GM12801 (cell line): Measurements from ENCODE around the gene CENPC.

Experiments used
- TF ChIP-seq, protein P1 (sequence below): IDR thresholded peaks from one replicate; pipeline ENCODE4 v1.5.1; 2011; ENCODE audit warnings: control low read depth; ENCODE audit not compliant: insufficient read length; ENCODE audit errors: extremely low read depth

Gene CENPC, protein sequence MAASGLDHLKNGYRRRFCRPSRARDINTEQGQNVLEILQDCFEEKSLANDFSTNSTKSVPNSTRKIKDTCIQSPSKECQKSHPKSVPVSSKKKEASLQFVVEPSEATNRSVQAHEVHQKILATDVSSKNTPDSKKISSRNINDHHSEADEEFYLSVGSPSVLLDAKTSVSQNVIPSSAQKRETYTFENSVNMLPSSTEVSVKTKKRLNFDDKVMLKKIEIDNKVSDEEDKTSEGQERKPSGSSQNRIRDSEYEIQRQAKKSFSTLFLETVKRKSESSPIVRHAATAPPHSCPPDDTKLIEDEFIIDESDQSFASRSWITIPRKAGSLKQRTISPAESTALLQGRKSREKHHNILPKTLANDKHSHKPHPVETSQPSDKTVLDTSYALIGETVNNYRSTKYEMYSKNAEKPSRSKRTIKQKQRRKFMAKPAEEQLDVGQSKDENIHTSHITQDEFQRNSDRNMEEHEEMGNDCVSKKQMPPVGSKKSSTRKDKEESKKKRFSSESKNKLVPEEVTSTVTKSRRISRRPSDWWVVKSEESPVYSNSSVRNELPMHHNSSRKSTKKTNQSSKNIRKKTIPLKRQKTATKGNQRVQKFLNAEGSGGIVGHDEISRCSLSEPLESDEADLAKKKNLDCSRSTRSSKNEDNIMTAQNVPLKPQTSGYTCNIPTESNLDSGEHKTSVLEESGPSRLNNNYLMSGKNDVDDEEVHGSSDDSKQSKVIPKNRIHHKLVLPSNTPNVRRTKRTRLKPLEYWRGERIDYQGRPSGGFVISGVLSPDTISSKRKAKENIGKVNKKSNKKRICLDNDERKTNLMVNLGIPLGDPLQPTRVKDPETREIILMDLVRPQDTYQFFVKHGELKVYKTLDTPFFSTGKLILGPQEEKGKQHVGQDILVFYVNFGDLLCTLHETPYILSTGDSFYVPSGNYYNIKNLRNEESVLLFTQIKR

DNA sequence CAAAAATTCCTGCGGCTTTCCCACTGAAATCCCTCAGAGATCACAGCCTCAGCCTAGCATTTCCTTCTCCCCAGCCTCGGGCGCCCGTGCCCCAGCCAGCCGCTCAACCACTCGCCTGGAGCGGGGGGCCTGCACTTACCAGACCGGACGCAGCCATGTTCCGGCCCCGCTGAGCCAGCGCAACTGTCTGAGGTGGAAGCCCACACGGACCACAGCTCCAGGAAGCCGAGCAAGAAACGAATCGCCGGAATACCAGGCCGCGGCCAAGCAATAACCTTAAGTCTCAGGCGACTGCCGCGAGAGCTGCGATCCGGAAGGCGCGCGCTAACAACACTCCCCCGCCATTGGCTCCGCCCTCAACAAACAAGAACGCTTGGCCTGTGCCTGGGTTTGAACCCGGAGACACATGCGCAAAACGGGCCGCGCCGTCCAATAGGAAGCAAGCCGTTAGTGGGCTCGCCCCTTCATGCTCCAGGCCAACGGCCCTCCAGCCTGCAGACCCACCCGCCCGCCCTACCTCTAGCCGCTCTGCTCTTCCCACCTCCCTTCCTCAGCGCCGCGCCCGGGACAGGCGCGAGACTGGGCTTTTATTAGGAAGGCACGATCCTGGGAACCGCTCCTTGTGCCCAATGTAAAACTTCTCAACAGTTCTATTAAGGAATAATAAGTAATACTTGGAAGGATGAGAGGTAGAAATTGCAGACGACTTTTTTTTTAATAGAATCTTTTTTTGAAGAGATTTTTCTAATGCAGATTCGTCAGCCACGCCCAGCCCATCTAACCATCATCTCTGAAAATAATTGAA lies at the start of gene CENPC:
Gene CENPC, minus strand, starts transcription at position 305 of the 805 bp plus-strand sequence. Its CDS starts 148 bp downstream, at position 157.
- TF ChIP-seq, protein P1, sequence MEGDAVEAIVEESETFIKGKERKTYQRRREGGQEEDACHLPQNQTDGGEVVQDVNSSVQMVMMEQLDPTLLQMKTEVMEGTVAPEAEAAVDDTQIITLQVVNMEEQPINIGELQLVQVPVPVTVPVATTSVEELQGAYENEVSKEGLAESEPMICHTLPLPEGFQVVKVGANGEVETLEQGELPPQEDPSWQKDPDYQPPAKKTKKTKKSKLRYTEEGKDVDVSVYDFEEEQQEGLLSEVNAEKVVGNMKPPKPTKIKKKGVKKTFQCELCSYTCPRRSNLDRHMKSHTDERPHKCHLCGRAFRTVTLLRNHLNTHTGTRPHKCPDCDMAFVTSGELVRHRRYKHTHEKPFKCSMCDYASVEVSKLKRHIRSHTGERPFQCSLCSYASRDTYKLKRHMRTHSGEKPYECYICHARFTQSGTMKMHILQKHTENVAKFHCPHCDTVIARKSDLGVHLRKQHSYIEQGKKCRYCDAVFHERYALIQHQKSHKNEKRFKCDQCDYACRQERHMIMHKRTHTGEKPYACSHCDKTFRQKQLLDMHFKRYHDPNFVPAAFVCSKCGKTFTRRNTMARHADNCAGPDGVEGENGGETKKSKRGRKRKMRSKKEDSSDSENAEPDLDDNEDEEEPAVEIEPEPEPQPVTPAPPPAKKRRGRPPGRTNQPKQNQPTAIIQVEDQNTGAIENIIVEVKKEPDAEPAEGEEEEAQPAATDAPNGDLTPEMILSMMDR, result no peak

DNA sequence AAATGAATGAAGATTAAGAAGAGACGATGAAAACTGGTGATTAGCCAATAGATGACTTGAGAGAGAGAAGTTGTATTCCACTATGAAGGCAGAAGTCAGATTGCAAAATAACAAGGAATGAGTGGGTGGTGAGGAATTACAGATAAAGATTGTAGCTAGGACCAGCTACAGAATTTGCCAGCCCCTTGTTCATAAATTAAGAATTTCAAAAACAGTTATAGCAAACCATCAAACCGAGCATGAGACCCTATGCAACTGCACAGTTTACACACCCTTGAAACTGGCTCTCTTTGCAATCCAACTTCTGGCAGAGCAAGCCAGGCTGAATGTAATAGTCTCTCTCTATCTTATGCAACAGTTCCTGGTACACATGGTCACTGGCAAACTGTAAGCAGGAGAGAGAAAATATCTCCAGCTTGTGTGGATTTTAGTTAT lies 48.5 kb upstream of the CENPC start:
- TF ChIP-seq, protein P1, result no peak

DNA sequence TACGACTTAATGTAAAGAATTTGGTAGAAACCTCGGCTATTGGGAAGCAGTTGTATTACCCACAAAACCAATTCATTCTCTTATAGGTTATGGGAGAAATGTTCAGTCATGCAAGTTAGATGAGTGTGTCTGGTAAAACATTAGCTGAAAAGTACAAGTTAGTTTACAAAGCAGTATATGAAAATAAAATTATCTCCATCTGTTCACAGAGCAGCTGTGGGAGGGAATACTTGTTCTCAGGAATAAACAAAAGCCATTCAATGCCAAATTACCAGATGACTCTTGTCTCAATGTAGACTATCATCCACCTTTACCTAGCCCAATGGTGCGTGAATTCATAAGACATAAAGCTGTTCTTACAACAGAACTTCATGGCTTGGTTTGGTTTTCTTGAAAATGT lies 41.9 kb upstream of the CENPC start:
- TF ChIP-seq, protein P1, result no peak

DNA sequence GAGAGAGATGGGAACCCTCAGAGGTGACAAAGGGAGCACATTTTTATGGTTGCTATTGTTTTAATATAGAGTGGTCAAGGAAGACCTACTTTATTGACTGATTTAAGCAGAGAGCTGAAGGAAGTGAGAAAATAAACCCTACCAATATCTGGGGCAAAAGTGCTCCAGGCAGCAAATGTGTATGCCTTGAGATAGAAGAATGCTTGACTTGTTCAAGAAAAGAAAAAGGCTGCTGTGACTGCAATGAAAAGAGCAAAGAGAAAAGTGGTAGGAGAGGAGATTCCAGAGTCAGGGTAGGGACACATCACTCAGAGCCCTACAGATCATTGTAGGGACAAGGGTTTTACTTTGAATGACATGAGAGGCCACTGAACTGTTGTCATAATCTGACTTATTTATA lies 39.2 kb upstream of the CENPC start:
- TF ChIP-seq, protein P1, result no peak

DNA sequence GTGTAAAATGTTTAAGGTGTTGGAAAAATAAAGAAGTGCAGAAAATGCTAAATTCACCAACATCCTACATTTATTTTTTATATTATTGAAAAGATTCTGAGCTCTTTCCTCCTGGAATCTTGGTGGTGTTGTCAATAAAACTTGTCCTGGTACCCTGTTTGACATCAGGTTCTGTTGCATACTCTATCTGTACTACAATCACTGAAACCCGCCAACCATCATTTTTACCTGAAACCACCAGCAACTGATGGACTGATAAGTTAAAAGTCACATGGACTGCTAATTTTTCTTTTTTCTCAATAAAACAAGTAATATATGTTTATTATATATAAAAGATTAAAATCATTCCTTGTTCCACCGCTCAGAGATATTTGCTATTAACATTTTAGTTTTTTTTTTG lies 36.6 kb upstream of the CENPC start:
- TF ChIP-seq, protein P1, result no peak

DNA sequence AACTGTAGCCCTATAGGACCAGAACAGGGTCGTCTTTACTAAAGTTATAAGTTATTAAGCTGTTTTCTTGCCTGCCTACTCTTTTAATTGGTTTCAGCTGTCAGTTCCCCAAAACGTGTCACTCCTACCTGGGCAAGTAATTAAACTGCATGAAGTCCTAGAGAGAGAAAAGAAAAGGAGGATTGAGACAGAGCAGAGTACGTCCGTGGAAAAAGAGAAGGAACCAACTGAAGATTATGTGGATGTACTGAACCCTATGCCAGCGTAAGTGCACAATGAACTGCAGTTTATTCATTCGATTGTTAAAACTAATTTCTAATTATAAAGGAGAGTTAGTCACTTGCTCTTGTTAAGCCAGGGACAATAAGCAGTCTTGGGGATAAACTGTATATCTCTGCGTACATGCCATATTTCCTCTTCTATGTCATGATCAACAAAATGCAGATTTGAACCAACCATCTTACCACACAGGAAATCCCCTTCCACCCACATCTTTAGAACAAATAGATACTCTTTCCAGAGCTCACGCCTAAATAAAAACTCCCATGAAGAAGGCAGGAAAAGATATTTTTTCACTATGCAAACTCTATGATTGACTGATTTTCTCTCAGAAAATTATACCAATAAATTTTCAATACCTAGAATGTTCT lies 36.0 kb upstream of the CENPC start:
- TF ChIP-seq, protein P1, result no peak
